Pulmonary artery endothelial cell (primary cell): Measurements from ENCODE around the gene KANSL1. TPM values are rescaled to one million over a fixed set of nuclear protein-coding genes. Genes with fewer than 3 reads are reported as not detected.
"Not testable (repeated sequence)": the region's sequence is repeated elsewhere in the genome, so short reads cannot be mapped to it uniquely, and the experiment has no call there.

Source experiments
- DNase-seq: peaks from one replicate; pipeline ENCODE4 v3.0.0-alpha.2; 2011; ENCODE audit warnings: low read depth, low spot score
- total RNA-seq: library from RNA; depleted of rRNA; stranded (reverse); fragments of >200 nt; gene quantifications from 2 replicates; pipeline ENCODE4 v1.2.3, GENCODE V29; 2014

The KANSL1 gene
- 48.3 and 94.7 TPM in 2 replicates for total RNA-seq

GRCh38 chr17:46193151-46193625 is at the start of gene KANSL1:
TSS of gene KANSL1 (minus strand) at chr17:46193429. CDS start at chr17:46172143, 21,286 bp downstream.
- peak; percentile 84 for DNase-seq

GRCh38 chr17:46231359-46231758 is 38.1 kb upstream of the KANSL1 start:
- DNase-seq: not testable (repeated sequence)

GRCh38 chr17:46225274-46225794 is 32.1 kb upstream of the KANSL1 start:
- DNase-seq: peak; percentile 60

- not testable (repeated sequence) for DNase-seq
These were observed 31.6 kb upstream of the KANSL1 start for GRCh38 chr17:46224864-46225263.

- DNase-seq: not testable (repeated sequence)
These were observed 29.8 kb upstream of the KANSL1 start for GRCh38 chr17:46223041-46223440.

- DNase-seq: no peak
These were observed 23.5 kb upstream of the KANSL1 start for GRCh38 chr17:46216682-46217081.

- DNase-seq: no peak
These were observed 19.6 kb upstream of the KANSL1 start for GRCh38 chr17:46212634-46213435.

- no peak for DNase-seq
These were observed 15.8 kb upstream of the KANSL1 start for GRCh38 chr17:46208997-46209396.

GRCh38 chr17:46205975-46206374 is 12.7 kb upstream of the KANSL1 start:
- no peak for DNase-seq

GRCh38 chr17:46202424-46202823 is 9.2 kb upstream of the KANSL1 start:
- no peak for DNase-seq

GRCh38 chr17:46201491-46201890 is 8.3 kb upstream of the KANSL1 start:
- DNase-seq: no peak

- DNase-seq: no peak
These were observed 7.0 kb upstream of the KANSL1 start for GRCh38 chr17:46200197-46200596.

GRCh38 chr17:46199379-46199778 is 6.2 kb upstream of the KANSL1 start:
- DNase-seq: no peak

- no peak for DNase-seq
These were observed 5.0 kb upstream of the KANSL1 start for GRCh38 chr17:46198233-46198632.

- no peak for DNase-seq
These were observed 4.3 kb upstream of the KANSL1 start for GRCh38 chr17:46197530-46197929.

- DNase-seq: no peak
These were observed 2.9 kb upstream of the KANSL1 start for GRCh38 chr17:46195939-46196716.

- no peak for DNase-seq
These were observed 2.1 kb upstream of the KANSL1 start for GRCh38 chr17:46195217-46195855.

GRCh38 chr17:46194393-46195216 is 1.4 kb upstream of the KANSL1 start:
- DNase-seq: no peak

- DNase-seq: peak; percentile 85
These were observed 580 bp upstream of the KANSL1 start for GRCh38 chr17:46193626-46194392.
